HEK293 (cell line): ENCODE measurements around the gene METTL22.

Experiments used
- GLI4 ChIP-seq: fragments of 450-650 bp; formaldehyde crosslinking; IDR thresholded peaks from 2 replicates; pipeline ENCODE4 v1.5.1; 2016; ENCODE audit warnings: missing biosample characterization, missing genetic modification characterization
- MYNN ChIP-seq: fragments of 450-650 bp; formaldehyde crosslinking; IDR thresholded peaks from 2 replicates; pipeline ENCODE4 v1.5.1; 2016; ENCODE audit warnings: missing biosample characterization, missing genetic modification characterization, borderline replicate concordance
- PRDM1 ChIP-seq: fragments of 450-650 bp; formaldehyde crosslinking; IDR thresholded peaks from 2 replicates; pipeline ENCODE4; 2016; ENCODE audit warnings: missing biosample characterization, missing genetic modification characterization
- RBAK ChIP-seq: fragments of 450-650 bp; formaldehyde crosslinking; IDR thresholded peaks from 2 replicates; pipeline ENCODE4 v1.5.1; 2016; ENCODE audit warnings: missing biosample characterization, missing genetic modification characterization
- SALL2 ChIP-seq: fragments of 450-650 bp; formaldehyde crosslinking; IDR thresholded peaks from 2 replicates; pipeline ENCODE4 v1.5.0; 2017; ENCODE audit warnings: missing biosample characterization, mild to moderate bottlenecking, missing genetic modification characterization, borderline replicate concordance
- SP2 ChIP-seq: fragments of 450-650 bp; formaldehyde crosslinking; IDR thresholded peaks from 2 replicates; pipeline ENCODE4 v1.5.1; 2016; ENCODE audit warnings: missing biosample characterization, missing genetic modification characterization
- ZBTB21 ChIP-seq: fragments of 450-650 bp; formaldehyde crosslinking; IDR thresholded peaks from 2 replicates; pipeline ENCODE4 v1.5.1; 2017; ENCODE audit warnings: missing biosample characterization, missing genetic modification characterization
- ZBTB7A ChIP-seq: fragments of 450-650 bp; formaldehyde crosslinking; IDR thresholded peaks from 2 replicates; pipeline ENCODE4 v1.5.1; 2016; ENCODE audit warnings: low read depth, missing biosample characterization, missing genetic modification characterization
- ZFP69B ChIP-seq: fragments of 450-650 bp; formaldehyde crosslinking; IDR thresholded peaks from 2 replicates; pipeline ENCODE4 v1.5.1; 2016; ENCODE audit warnings: missing biosample characterization, missing genetic modification characterization
- ZNF112 ChIP-seq: fragments of 450-650 bp; formaldehyde crosslinking; IDR thresholded peaks from 2 replicates; pipeline ENCODE4 v1.5.0; 2017; ENCODE audit warnings: missing biosample characterization, missing genetic modification characterization
- ZNF114 ChIP-seq: fragments of 450-650 bp; formaldehyde crosslinking; IDR thresholded peaks from 2 replicates; pipeline ENCODE4 v1.5.0; 2017; ENCODE audit warnings: missing biosample characterization, missing genetic modification characterization
- ZNF138 ChIP-seq: fragments of 450-650 bp; formaldehyde crosslinking; IDR thresholded peaks from 2 replicates; pipeline ENCODE4 v1.5.1; 2016; ENCODE audit warnings: missing biosample characterization, missing genetic modification characterization, borderline replicate concordance
- ZNF175 ChIP-seq: fragments of 450-650 bp; formaldehyde crosslinking; IDR thresholded peaks from 2 replicates; pipeline ENCODE4 v1.5.1; 2016; ENCODE audit warnings: missing biosample characterization, missing genetic modification characterization
- ZNF214 ChIP-seq: fragments of 450-650 bp; formaldehyde crosslinking; IDR thresholded peaks from 2 replicates; pipeline ENCODE4 v1.5.1; 2017; ENCODE audit warnings: missing biosample characterization, mild to moderate bottlenecking, missing genetic modification characterization, borderline replicate concordance
- ZNF239 ChIP-seq: fragments of 450-650 bp; formaldehyde crosslinking; IDR thresholded peaks from 2 replicates; pipeline ENCODE4 v1.5.1; 2016; ENCODE audit warnings: missing biosample characterization, missing genetic modification characterization
- ZNF24 ChIP-seq: fragments of 450-650 bp; formaldehyde crosslinking; IDR thresholded peaks from 2 replicates; pipeline ENCODE4 v1.5.1; 2016; ENCODE audit warnings: missing biosample characterization, missing genetic modification characterization
- ZNF335 ChIP-seq: fragments of 450-650 bp; formaldehyde crosslinking; conservative IDR thresholded peaks from 2 replicates; pipeline ENCODE4 v1.5.1; 2016; ENCODE audit warnings: missing biosample characterization, missing genetic modification characterization
- ZNF350 ChIP-seq: fragments of 450-650 bp; formaldehyde crosslinking; IDR thresholded peaks from 2 replicates; pipeline ENCODE4 v1.5.0; 2017; ENCODE audit warnings: missing biosample characterization, mild to moderate bottlenecking, missing genetic modification characterization
- ZNF423 ChIP-seq: fragments of 450-650 bp; formaldehyde crosslinking; IDR thresholded peaks from 2 replicates; pipeline ENCODE4 v1.5.1; 2016; ENCODE audit warnings: missing biosample characterization, missing genetic modification characterization
- ZNF426 ChIP-seq: fragments of 450-650 bp; formaldehyde crosslinking; IDR thresholded peaks from 2 replicates; pipeline ENCODE4 v1.5.1; 2017; ENCODE audit warnings: missing biosample characterization, missing genetic modification characterization, mild to moderate bottlenecking, inconsistent platforms, moderate library complexity
- ZNF521 ChIP-seq: fragments of 450-650 bp; formaldehyde crosslinking; IDR thresholded peaks from 2 replicates; pipeline ENCODE4 v1.5.1; 2017; ENCODE audit warnings: missing biosample characterization, mild to moderate bottlenecking, missing genetic modification characterization
- ZNF529 ChIP-seq: fragments of 450-650 bp; formaldehyde crosslinking; IDR thresholded peaks from 2 replicates; pipeline ENCODE4 v1.5.1; 2017; ENCODE audit warnings: missing genetic modification characterization, missing biosample characterization; ENCODE audit not compliant: insufficient replicate concordance
- ZNF530 ChIP-seq: fragments of 450-650 bp; formaldehyde crosslinking; IDR thresholded peaks from 2 replicates; pipeline ENCODE4 v1.5.1; 2016; ENCODE audit warnings: low read depth, missing biosample characterization, missing genetic modification characterization
- ZNF544 ChIP-seq: fragments of 450-650 bp; formaldehyde crosslinking; IDR thresholded peaks from 2 replicates; pipeline ENCODE4 v1.5.0; 2017; ENCODE audit warnings: missing biosample characterization, missing genetic modification characterization
- ZNF596 ChIP-seq: fragments of 450-650 bp; IDR thresholded peaks from 2 replicates; pipeline ENCODE4 v1.5.0; 2018; ENCODE audit warnings: missing biosample characterization, mild to moderate bottlenecking, missing genetic modification characterization, moderate library complexity
- ZNF610 ChIP-seq: fragments of 450-650 bp; formaldehyde crosslinking; IDR thresholded peaks from 2 replicates; pipeline ENCODE4 v1.5.1; 2016; ENCODE audit warnings: missing biosample characterization, missing genetic modification characterization, borderline replicate concordance
- ZNF621 ChIP-seq: fragments of 450-650 bp; formaldehyde crosslinking; IDR thresholded peaks from 2 replicates; pipeline ENCODE4 v1.5.1; 2017; ENCODE audit warnings: missing biosample characterization, missing genetic modification characterization
- ZNF658 ChIP-seq: fragments of 450-650 bp; formaldehyde crosslinking; IDR thresholded peaks from 2 replicates; pipeline ENCODE4; 2016; ENCODE audit warnings: missing biosample characterization, missing genetic modification characterization
- ZNF776 ChIP-seq: fragments of 450-650 bp; formaldehyde crosslinking; IDR thresholded peaks from 2 replicates; pipeline ENCODE4 v1.5.0; 2017; ENCODE audit warnings: missing biosample characterization, missing genetic modification characterization, borderline replicate concordance
- ZNF791 ChIP-seq: fragments of 450-650 bp; formaldehyde crosslinking; IDR thresholded peaks from 2 replicates; pipeline ENCODE4 v1.5.1; 2016; ENCODE audit warnings: missing biosample characterization, missing genetic modification characterization
- TF ChIP-seq, protein P1 (sequence below): fragments of 450-650 bp; formaldehyde crosslinking; IDR thresholded peaks from 2 replicates; pipeline ENCODE4 v1.5.1; 2016; ENCODE audit warnings: missing biosample characterization, missing genetic modification characterization
- TF ChIP-seq, protein P2 (sequence below): fragments of 450-650 bp; formaldehyde crosslinking; IDR thresholded peaks from 2 replicates; pipeline ENCODE4; 2016; ENCODE audit warnings: missing biosample characterization, missing genetic modification characterization
- TF ChIP-seq, protein P3 (sequence below): fragments of 450-650 bp; IDR thresholded peaks from 2 replicates; pipeline ENCODE4 v1.5.1; 2018; ENCODE audit warnings: missing biosample characterization, mild to moderate bottlenecking, missing genetic modification characterization
- TF ChIP-seq, protein P4 (sequence below): fragments of 450-650 bp; formaldehyde crosslinking; IDR thresholded peaks from 2 replicates; pipeline ENCODE4 v1.5.1; 2016; ENCODE audit warnings: missing biosample characterization, missing genetic modification characterization
- TF ChIP-seq, protein P5 (sequence below): fragments of 450-650 bp; formaldehyde crosslinking; IDR thresholded peaks from 2 replicates; pipeline ENCODE4 v1.5.1; 2016; ENCODE audit warnings: missing biosample characterization, missing genetic modification characterization

The METTL22 gene

DNA sequence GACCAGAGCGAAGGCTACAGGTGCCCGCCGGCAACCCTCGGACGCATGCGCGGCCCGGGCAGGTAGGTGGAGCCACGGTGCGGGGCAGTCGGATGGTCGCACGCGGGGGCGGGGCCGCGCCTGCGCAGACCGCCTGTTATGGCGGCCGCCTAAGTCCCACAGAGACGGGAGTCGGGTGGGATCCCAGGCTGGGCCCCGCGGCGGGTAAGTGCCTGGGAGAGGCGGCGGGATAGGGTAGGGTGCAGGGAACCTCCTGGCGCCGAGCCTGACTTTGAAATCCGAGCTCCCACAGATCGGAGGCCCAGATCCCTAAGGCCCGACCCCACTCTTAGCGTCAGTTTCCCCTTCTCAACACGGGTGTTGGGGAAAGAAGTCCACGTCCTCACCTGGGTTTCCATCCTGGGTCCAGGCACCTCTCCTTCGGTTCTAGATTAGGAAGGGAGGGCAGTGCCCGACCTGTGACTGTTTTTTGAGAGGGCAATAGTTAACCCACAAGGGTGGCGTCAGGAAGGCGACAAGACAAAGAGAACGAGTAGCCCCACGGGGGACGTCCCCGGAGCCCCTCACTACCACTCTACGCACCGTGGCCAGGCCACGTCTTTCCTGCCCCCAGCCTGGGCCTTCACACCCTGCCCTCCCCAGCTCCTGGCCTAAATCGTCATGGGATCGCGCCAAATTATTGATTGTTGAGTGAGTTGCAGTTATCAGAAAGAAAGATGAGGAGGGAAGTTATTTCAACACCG, at the start of gene METTL22 (continued):
- TF ChIP-seq, protein P1, sequence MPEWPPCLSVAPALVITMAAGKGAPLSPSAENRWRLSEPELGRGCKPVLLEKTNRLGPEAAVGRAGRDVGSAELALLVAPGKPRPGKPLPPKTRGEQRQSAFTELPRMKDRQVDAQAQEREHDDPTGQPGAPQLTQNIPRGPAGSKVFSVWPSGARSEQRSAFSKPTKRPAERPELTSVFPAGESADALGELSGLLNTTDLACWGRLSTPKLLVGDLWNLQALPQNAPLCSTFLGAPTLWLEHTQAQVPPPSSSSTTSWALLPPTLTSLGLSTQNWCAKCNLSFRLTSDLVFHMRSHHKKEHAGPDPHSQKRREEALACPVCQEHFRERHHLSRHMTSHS (tag by site-specific recombination): no peak
- no peak for TF ChIP-seq ZNF112 (tag by site-specific recombination)
- TF ChIP-seq ZNF335 (tag by site-specific recombination): peak; percentile 79
- TF ChIP-seq, protein P2, sequence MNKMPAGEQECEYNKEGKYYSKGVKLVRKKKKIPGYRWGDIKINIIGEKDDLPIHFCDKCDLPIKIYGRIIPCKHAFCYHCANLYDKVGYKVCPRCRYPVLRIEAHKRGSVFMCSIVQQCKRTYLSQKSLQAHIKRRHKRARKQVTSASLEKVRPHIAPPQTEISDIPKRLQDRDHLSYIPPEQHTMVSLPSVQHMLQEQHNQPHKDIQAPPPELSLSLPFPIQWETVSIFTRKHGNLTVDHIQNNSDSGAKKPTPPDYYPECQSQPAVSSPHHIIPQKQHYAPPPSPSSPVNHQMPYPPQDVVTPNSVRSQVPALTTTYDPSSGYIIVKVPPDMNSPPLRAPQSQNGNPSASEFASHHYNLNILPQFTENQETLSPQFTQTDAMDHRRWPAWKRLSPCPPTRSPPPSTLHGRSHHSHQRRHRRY (tag by site-specific recombination): no peak
- no peak for TF ChIP-seq PRDM1 (tag by site-specific recombination)
- no peak for TF ChIP-seq ZBTB21 (tag by site-specific recombination)
- TF ChIP-seq, protein P3, sequence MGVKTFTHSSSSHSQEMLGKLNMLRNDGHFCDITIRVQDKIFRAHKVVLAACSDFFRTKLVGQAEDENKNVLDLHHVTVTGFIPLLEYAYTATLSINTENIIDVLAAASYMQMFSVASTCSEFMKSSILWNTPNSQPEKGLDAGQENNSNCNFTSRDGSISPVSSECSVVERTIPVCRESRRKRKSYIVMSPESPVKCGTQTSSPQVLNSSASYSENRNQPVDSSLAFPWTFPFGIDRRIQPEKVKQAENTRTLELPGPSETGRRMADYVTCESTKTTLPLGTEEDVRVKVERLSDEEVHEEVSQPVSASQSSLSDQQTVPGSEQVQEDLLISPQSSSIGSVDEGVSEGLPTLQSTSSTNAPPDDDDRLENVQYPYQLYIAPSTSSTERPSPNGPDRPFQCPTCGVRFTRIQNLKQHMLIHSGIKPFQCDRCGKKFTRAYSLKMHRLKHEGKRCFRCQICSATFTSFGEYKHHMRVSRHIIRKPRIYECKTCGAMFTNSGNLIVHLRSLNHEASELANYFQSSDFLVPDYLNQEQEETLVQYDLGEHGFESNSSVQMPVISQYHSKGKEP (tag by site-specific recombination): no peak
- TF ChIP-seq ZNF350: no peak
- TF ChIP-seq ZNF529 (tag by site-specific recombination): no peak
- no peak for TF ChIP-seq ZNF610 (tag by site-specific recombination)
- TF ChIP-seq ZNF791 (tag by site-specific recombination): no peak
- no peak for TF ChIP-seq ZNF423 (tag by site-specific recombination)
- no peak for TF ChIP-seq ZNF214
- TF ChIP-seq, protein P4, sequence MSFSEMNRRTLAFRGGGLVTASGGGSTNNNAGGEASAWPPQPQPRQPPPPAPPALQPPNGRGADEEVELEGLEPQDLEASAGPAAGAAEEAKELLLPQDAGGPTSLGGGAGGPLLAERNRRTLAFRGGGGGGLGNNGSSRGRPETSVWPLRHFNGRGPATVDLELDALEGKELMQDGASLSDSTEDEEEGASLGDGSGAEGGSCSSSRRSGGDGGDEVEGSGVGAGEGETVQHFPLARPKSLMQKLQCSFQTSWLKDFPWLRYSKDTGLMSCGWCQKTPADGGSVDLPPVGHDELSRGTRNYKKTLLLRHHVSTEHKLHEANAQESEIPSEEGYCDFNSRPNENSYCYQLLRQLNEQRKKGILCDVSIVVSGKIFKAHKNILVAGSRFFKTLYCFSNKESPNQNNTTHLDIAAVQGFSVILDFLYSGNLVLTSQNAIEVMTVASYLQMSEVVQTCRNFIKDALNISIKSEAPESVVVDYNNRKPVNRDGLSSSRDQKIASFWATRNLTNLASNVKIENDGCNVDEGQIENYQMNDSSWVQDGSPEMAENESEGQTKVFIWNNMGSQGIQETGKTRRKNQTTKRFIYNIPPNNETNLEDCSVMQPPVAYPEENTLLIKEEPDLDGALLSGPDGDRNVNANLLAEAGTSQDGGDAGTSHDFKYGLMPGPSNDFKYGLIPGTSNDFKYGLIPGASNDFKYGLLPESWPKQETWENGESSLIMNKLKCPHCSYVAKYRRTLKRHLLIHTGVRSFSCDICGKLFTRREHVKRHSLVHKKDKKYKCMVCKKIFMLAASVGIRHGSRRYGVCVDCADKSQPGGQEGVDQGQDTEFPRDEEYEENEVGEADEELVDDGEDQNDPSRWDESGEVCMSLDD (tag by site-specific recombination): no peak
- TF ChIP-seq ZNF776: no peak
- TF ChIP-seq GLI4 (tag by site-specific recombination): no peak
- no peak for TF ChIP-seq RBAK (tag by site-specific recombination)
- TF ChIP-seq ZFP69B (tag by site-specific recombination): peak; percentile 59; the same call in 1 of the 2 replicates
- no peak for TF ChIP-seq ZNF596
- TF ChIP-seq ZNF621 (tag by site-specific recombination): no peak
- TF ChIP-seq ZNF530 (tag by site-specific recombination): no peak
- no peak for TF ChIP-seq ZNF658 (tag by site-specific recombination)
- TF ChIP-seq ZBTB7A: 0 out of 2 replicates have a peak, but pooled peaks have one; percentile 19
- no peak for TF ChIP-seq ZNF426 (tag by site-specific recombination)
- TF ChIP-seq ZNF521: no peak
- 0 out of 2 replicates have a peak, but pooled peaks have one; percentile 38 for TF ChIP-seq ZNF24 (tag by site-specific recombination)
- peak; percentile 62 for TF ChIP-seq SP2 (tag by site-specific recombination)
- TF ChIP-seq ZNF239 (tag by site-specific recombination): no peak
- no peak for TF ChIP-seq MYNN
- TF ChIP-seq ZNF175: no peak
- TF ChIP-seq ZNF114 (tag by site-specific recombination): no peak
- TF ChIP-seq SALL2 (tag by site-specific recombination): no peak
- TF ChIP-seq ZNF544: no peak
- no peak for TF ChIP-seq ZNF138 (tag by site-specific recombination)
- TF ChIP-seq, protein P5, sequence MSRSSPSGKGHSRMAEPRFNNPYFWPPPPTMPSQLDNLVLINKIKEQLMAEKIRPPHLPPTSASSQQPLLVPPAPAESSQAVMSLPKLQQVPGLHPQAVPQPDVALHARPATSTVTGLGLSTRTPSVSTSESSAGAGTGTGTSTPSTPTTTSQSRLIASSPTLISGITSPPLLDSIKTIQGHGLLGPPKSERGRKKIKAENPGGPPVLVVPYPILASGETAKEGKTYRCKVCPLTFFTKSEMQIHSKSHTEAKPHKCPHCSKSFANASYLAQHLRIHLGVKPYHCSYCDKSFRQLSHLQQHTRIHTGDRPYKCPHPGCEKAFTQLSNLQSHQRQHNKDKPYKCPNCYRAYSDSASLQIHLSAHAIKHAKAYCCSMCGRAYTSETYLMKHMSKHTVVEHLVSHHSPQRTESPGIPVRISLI (tag by site-specific recombination): no peak
